GM21825 (cell line): Measurements from ENCODE around the gene GPN3.
"Not testable (repeated sequence)": the region's sequence is repeated elsewhere in the genome, so short reads cannot be mapped to it uniquely, and the experiment has no call there.

Experiments used
- ATAC-seq: cut with Tn5 transposase; IDR thresholded peaks from one replicate; pipeline ENCODE4 v1.9.1; 2021; ENCODE audit warnings: mild to moderate bottlenecking, moderate library complexity; ENCODE audit not compliant: unreplicated experiment

GPN3 gene

GRCh38 chr12:110449799-110450497 is 18.1 kb downstream of the GPN3 start, which contains the start of gene ARPC3:
Gene ARPC3 (minus strand): TSS chr12:110450337. CDS start chr12:110450260, 77 bp downstream.
- ATAC-seq = peak; percentile 95

- no peak for ATAC-seq
Measured at GRCh38 chr12:110444455-110444854, 23.6 kb downstream of the GPN3 start.

- no peak for ATAC-seq
Measured at GRCh38 chr12:110436231-110436630, 31.8 kb downstream of the GPN3 start.

GRCh38 chr12:110431957-110432587 is 36.0 kb downstream of the GPN3 start:
- no peak for ATAC-seq

GRCh38 chr12:110429676-110430075 is 38.4 kb downstream of the GPN3 start:
- ATAC-seq = not testable (repeated sequence)

GRCh38 chr12:110426406-110426805 is 41.7 kb downstream of the GPN3 start:
- no peak for ATAC-seq

GRCh38 chr12:110424237-110424636 is 43.8 kb downstream of the GPN3 start:
- ATAC-seq = no peak

- ATAC-seq = no peak
Measured at GRCh38 chr12:110421701-110422100, 46.4 kb downstream of the GPN3 start.

GRCh38 chr12:110421159-110421661 is 46.8 kb downstream of the GPN3 start:
- no peak for ATAC-seq

GRCh38 chr12:110420644-110421043 is 47.4 kb downstream of the GPN3 start:
- not testable (repeated sequence) for ATAC-seq

GRCh38 chr12:110417113-110417512 is 50.9 kb downstream of the GPN3 start:
- not testable (repeated sequence) for ATAC-seq

- ATAC-seq = not testable (repeated sequence)
Measured at GRCh38 chr12:110410086-110410485, 58.0 kb downstream of the GPN3 start.

GRCh38 chr12:110405126-110405662 is 62.9 kb downstream of the GPN3 start:
- not testable (repeated sequence) for ATAC-seq

GRCh38 chr12:110403976-110404682 is 63.9 kb downstream of the GPN3 start:
- ATAC-seq = no peak

GRCh38 chr12:110403146-110403975 is 64.7 kb downstream of the GPN3 start, which contains the start of gene ANAPC7:
Gene ANAPC7 (minus strand): TSS chr12:110403708. CDS start chr12:110403627, 81 bp downstream.
- peak; percentile 63 for ATAC-seq
